Hypothalamus (tissue), 51 donors: ENCODE data around the gene AIP.
A peak's percentile ranks its signal among the peaks of the same experiment; 100 is the strongest.
"Not testable (repeated sequence)": the region's sequence is repeated elsewhere in the genome, so short reads cannot be mapped to it uniquely, and the experiment has no call there.

Experiments
- DNase-seq, 51 donors: peaks; one replicate each; lab custom pipeline; 2025; lab: John Stamatoyannopoulos, UW

Gene AIP

GRCh38 chr11:67466962-67467771, 15.7 kb upstream of the AIP start:
- DNase-seq: no peak

GRCh38 chr11:67468056-67468455, 14.8 kb upstream of the AIP start:
- peak in 11 of 51 donors; percentile 6 to 53 (median 29) for DNase-seq

DNA sequence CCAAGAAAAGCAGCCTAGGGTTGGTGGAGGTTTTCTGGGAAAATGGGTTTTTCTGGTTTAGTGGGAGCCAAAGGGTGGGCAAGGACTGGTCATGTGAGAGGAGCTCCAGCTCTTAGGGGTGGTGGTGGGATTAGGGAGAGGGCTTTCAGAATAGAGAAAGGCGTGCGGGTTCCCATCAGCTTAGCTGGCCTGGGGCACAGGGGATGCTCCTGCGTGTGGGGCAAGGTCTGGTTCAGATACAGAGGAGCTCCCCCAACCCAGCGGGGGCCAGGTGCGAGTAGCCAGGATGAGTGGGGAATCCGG, 14.4 kb upstream of the AIP start:
- peak in 2 of 51 donors; percentile 22 to 63 for DNase-seq

- DNase-seq: peak; percentile 36 to 96 (median 90)
Observed at GRCh38 chr11:67468759-67469507, 13.9 kb upstream of the AIP start, which contains the start of gene TMEM134. Gene TMEM134, minus strand, starts transcription at chr11:67469251. Its CDS starts 59 bp downstream, at chr11:67469192.

GRCh38 chr11:67469508-67469811, 13.4 kb upstream of the AIP start:
- DNase-seq: no peak

DNA sequence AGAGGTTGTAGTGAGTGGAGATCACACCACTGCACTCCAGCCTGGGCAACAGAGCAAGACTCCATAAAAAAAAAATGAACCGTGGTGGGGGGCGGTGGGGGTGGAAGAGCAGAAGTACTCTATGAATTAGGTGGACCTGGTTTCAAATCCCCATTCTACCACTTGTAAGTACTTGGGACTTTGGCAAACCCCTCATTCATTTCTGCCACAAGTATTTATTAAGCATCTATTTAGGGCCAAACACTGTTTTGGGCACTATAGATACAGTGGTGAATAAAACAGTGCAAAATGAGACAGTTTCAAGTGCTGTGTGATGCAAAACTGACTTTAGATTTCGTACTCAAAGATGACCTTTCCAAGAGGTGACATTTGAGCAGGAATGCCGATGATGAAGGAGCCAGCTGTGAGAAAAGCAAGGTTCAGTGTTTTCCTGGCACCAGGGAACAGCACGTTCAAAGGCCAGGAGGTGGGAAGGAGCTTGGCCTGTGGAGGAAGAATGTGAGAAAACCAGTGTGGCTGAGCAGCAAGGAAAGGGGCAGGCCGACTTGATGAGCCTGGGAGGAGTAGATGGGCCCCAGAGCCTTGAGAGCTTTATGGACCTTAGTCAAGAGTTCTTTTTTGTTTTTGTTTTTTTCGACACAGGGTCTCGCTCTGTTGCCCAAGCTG, 12.4 kb upstream of the AIP start:
- DNase-seq: no peak

DNA sequence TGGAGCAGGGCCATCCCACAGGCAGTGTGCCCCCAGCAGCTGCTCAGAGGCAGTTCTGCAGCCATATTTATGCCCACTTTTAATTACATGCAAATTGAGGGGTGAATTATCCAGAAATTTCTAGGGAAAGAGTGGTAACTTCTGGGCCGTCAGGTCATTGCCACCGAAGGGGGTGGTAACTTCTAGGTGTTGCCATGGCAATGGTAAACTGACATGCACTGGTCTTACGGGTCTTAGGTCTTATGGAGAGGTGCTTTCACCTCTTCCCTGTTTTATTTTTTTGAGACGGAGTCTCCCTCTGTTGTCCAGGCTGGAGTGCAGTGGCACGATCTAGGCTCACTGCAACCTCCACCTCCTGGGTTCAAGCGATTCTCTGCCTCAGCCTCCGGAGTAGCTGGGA, 9.9 kb upstream of the AIP start:
- DNase-seq: no peak

DNA sequence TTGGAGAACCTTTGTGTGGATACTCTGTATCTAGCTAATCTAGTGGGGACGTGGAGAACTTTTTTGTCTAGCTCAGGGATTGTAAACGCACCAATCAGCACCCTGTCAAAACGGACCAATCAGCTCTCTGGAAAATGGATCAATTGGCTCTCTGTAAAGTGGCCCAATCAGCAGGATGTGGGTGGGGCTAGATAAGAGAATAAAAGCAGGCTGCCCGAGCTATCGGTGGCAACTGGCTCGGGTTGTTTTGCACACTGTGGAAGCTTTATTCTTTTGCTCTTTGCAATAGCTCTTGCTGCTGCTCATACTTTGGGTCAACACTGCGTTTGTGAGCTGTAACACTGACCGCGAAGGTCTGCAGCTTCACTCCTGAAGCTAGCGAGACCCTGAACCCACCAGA, 6.1 kb upstream of the AIP start:
- DNase-seq: not testable (repeated sequence)

DNA sequence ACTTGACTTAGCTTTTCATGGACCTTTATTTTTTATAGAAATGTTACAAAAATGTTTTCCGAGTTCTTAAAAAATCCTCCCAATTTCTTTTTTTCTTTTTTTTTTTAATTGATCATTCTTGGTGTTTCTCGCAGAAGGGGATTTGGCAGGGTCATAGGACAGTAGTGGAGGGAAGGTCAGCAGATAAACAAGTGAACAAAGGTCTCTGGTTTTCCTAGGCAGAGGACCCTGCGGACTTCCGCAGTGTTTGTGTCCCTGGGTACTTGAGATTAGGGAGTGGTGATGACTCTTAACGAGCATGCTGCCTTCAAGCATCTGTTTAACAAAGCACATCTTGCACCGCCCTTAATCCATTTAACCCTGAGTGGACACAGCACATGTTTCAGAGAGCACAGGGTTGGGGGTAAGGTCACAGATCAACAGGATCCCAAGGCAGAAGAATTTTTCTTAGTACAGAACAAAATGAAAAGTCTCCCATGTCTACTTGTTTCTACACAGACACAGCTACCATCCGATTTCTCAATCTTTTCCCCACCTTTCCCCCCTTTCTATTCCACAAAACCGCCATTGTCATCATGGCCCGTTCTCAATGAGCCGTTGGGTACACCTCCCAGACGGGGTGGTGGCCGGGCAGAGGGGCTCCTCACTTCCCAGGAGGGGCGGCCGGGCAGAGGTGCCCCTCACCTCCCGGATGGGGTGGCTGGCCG, 5.3 kb upstream of the AIP start:
- DNase-seq: not testable (repeated sequence)

DNA sequence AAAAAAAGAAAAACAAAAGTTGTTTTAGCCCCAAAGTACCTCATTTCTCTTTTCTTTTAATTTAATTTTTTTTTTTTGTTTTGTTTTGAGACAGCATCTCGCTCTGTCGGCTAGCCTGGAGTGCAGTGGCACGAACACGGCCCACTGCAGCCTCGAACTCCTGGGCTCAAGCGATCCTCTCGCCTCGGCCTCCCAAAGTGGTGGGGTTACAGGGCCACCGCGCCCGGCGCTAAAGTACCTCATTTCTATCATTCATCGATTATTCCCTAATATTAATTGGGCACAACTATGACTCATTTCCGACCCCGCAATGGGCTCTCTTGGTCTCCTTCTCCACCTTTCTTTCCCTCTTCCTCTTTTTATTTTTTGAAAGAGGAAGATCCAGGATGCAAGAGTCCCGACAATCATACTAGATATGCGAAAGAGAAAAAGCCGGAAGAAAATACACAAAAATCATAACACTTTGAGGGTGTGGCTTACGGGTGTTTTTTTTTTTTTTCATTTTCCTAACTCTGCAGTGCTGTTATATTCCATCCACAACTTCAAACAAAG, 475 bp upstream of the AIP start:
- peak in 1 of 51 donors; percentile 44 for DNase-seq

- DNase-seq: no peak
Observed at GRCh38 chr11:67483831-67484665, 1.2 kb downstream of the AIP start.

DNA sequence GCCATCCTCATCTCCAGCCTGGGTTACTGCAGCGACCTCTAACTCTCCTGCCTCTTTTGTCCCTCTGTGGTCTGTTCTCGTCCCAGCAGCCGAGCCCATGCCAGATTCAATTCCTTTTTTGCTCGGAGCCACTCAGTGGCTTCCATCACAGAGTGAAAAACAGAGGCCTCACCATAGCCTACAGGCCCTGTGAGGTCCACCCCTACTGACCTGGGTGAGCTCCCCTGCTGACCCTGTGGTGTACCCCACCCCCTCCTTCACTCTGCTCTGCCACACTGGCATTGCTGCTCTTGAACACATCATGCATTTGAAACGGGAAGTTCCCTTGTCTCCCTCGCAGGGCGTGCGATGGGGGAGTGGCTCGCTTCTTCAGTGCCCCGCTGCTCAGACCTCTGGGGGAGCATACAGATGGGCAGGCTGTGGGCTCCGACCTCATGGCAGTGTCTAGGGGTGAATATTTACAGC, 2.1 kb downstream of the AIP start:
- peak in 6 of 51 donors; percentile 15 to 36 (median 22) for DNase-seq

GRCh38 chr11:67485873-67486361, 3.1 kb downstream of the AIP start:
- DNase-seq: not testable (repeated sequence)

DNA sequence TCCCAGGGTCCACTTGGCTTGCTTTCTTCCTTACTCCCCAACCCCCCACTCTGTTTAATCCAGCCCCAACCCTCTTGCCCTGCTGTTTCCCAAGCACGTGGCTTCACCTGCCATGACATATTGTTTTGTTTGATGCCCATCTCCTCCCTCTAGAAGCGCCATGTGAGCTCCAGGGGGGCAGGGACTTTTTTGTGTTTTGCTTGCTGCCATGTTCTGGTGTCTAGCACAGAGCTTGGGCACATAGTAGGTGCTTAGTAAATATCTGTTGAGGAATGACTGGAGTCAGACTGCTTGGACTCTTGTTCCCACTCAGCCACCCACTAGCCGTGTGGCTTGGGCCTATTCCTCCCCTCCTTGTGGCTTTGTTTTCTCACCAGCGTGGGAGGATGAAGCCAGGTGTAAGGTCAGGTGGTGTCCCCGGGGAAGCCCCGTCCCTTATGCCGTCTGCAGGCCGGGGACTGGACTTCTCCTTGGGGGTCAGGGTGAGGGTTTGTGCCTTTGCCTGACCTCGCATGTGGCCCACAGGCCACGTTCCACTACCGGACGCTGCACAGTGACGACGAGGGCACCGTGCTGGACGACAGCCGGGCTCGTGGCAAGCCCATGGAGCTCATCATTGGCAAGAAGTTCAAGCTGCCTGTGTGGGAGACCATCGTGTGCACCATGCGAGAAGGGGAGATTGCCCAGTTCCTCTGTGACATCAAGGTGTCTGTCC, 3.8 kb downstream of the AIP start:
- no peak for DNase-seq

DNA sequence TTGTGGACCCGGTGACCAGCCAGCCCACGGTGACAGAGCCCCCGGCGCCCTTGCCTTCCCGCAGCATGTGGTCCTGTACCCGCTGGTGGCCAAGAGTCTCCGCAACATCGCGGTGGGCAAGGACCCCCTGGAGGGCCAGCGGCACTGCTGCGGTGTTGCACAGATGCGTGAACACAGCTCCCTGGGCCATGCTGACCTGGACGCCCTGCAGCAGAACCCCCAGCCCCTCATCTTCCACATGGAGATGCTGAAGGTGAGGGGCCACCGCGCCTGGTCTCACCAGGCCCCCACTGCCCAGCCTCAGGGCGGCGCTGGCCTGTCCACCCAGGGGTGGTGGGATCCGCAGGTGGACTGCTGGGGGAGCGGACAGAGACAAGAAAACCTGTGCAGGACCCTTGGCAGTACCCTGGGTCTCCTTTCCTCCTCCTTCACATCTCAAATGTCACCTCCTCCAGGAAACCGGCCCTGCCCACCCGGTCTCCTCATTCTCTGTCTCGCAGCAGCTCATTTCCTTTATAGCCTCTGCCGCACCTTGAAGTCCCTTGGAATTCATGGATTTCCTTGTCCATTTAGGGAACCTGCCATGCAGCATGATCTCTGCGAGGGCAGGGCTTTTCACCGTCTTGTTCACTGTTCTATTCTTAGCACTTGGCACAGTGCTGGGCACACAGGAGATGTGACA, 6.5 kb downstream of the AIP start:
- DNase-seq: no peak

DNA sequence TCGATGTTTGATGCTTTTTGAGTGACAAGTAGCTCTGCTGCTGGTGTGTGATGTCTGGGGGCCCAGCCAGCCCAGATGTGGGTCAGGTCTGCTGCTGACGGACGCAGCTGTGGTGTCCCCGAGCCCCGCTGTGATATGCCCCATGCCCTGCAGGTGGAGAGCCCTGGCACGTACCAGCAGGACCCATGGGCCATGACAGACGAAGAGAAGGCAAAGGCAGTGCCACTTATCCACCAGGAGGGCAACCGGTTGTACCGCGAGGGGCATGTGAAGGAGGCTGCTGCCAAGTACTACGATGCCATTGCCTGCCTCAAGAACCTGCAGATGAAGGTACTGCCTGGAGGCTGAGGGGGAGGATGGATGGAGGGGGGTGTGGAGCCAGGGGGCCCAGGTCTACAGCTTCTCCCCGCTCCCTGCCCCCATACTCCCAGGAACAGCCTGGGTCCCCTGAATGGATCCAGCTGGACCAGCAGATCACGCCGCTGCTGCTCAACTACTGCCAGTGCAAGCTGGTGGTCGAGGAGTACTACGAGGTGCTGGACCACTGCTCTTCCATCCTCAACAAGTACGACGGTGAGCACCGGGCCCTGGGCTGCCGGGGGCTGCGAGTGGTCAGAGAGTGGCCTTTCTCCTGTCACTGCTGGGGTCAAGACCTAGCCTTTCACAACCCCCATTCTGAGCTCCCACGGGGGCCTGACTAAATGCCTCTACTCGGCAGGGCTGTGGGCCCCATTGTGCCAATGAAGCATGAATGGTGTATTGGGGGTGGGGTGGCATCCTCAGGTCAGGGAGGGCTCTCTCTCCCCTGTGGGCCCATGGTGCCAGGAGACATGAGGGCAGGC, 7.3 kb downstream of the AIP start:
- DNase-seq: no peak

- no peak for DNase-seq
Observed at GRCh38 chr11:67490727-67491065, 7.9 kb downstream of the AIP start.
